Fibroblast of skin of left biceps (primary cell): ENCODE data around the gene ECM1.

Source experiments
- DNase-seq, 2 experiments: peaks; one replicate each; pipeline ENCODE4 v3.0.0-alpha.2; 2013; ENCODE audit warnings: low read depth in 2 of 2

The ECM1 gene

GRCh38 chr1:150512846-150513245 is 4.9 kb downstream of the ECM1 start:
- no peak for DNase-seq

- DNase-seq, result no peak
These were observed 5.5 kb downstream of the ECM1 start for GRCh38 chr1:150513351-150513791.

- DNase-seq, result no peak
These were observed 6.4 kb downstream of the ECM1 start for GRCh38 chr1:150514260-150514659.

- DNase-seq, result no peak
These were observed 7.0 kb downstream of the ECM1 start for GRCh38 chr1:150514913-150515327.

- peak; percentile 88 to 91 for DNase-seq
These were observed 7.6 kb downstream of the ECM1 start, which contains the start of gene FALEC for GRCh38 chr1:150515328-150516049. FALEC (plus strand) TSS chr1:150515752.

- no peak for DNase-seq
These were observed 8.2 kb downstream of the ECM1 start for GRCh38 chr1:150516050-150516591.

- DNase-seq, result no peak
These were observed 8.7 kb downstream of the ECM1 start for GRCh38 chr1:150516616-150517015.

- DNase-seq, result no peak
These were observed 13.5 kb downstream of the ECM1 start for GRCh38 chr1:150521196-150521968.

- DNase-seq, result no peak
These were observed 17.4 kb downstream of the ECM1 start for GRCh38 chr1:150525348-150525747.

GRCh38 chr1:150528196-150528595 is 20.3 kb downstream of the ECM1 start:
- no peak for DNase-seq

- no peak for DNase-seq
These were observed 21.1 kb downstream of the ECM1 start for GRCh38 chr1:150529017-150529416.

- no peak for DNase-seq
These were observed 22.7 kb downstream of the ECM1 start for GRCh38 chr1:150530491-150531159.

- no peak for DNase-seq
These were observed 25.0 kb downstream of the ECM1 start for GRCh38 chr1:150532860-150533259.

- no peak for DNase-seq
These were observed 26.1 kb downstream of the ECM1 start for GRCh38 chr1:150534002-150534401.

GRCh38 chr1:150535511-150536287 is 27.8 kb downstream of the ECM1 start:
- DNase-seq, result no peak

- DNase-seq, result no peak
These were observed 29.2 kb downstream of the ECM1 start for GRCh38 chr1:150536836-150537731.

- peak in 1 of 2 experiments; percentile 52 for DNase-seq
These were observed 30.1 kb downstream of the ECM1 start for GRCh38 chr1:150537732-150538684.

GRCh38 chr1:150543500-150544143 is 35.7 kb downstream of the ECM1 start:
- no peak for DNase-seq

- no peak for DNase-seq
These were observed 36.3 kb downstream of the ECM1 start for GRCh38 chr1:150544204-150544603.
